GM12878 (cell line): ENCODE measurements around the gene PGK1. TPM values are rescaled to one million over a fixed set of nuclear protein-coding genes. Genes with fewer than 3 reads are reported as not detected.
A peak's percentile ranks its signal among the peaks of the same experiment; 100 is the strongest.

Source experiments
- ATAC-seq: fragments of 200-7000 bp; cut with Tn5 transposase; 3 replicates; pipeline ENCODE4 v1.9.1; 2020; ENCODE audit warnings: mild to moderate bottlenecking, moderate library complexity
- BruUV-seq: library from RNA; stranded (reverse); fragments of 400-500 nt; replicated peaks from 2 replicates; lab custom pipeline; 2021; lab: Mats Ljungman, UMichigan
- CTCF ChIA-PET: fragments of 300-600 bp; sonication (Branson Sonifier 250); formaldehyde crosslinking; extraction: SDS; loops from one replicate; lab custom pipeline; 2021; ENCODE audit warnings: inconsistent platforms; lab: Yijun Ruan, JAX
- POLR2A ChIA-PET: fragments of 350-600 bp; formaldehyde crosslinking; extraction: SDS; loops from one replicate; lab custom pipeline; 2021; ENCODE audit warnings: inconsistent platforms; lab: Charles Lee
- RAD21 ChIA-PET: fragments of 300-600 bp; sonication (Branson Sonifier 250); formaldehyde crosslinking; loops from one replicate; lab custom pipeline; 2023; ENCODE audit warnings: antibody characterized with exemption; ENCODE audit not compliant: unreplicated experiment; lab: Charles Lee
- SMC1A ChIA-PET: fragments of 300-600 bp; sonication (Branson Sonifier 250); formaldehyde crosslinking; loops from one replicate; lab custom pipeline; 2023; ENCODE audit not compliant: unreplicated experiment, uncharacterized antibody; lab: Charles Lee
- DNase-seq: peaks from one replicate; pipeline ENCODE4 v3.0.0-alpha.2; 2011; ENCODE audit warnings: low read depth, low spot score
- FAIRE-seq: peaks from 3 replicates; lab custom pipeline; 2011; peaks lifted over from hg19 to GRCh38; lab: Jason Lieb, UNC
- H2AFZ ChIP-seq: 2 replicates; pipeline ENCODE4 v1.6.0; 2011; ENCODE audit warnings: low read depth, low read length, control low read depth; ENCODE audit not compliant: control insufficient read depth
- H3K27ac ChIP-seq: 2 replicates; pipeline ENCODE4 v1.5.1; 2011; ENCODE audit warnings: control low read depth; ENCODE audit not compliant: control insufficient read depth, insufficient read depth
- H3K27me3 ChIP-seq, 2 experiments: replicated peaks in 1 of 2; 2 replicates each; pipeline versions ENCODE4 v1.6.0 to v1.6.1; 2011; ENCODE audit warnings: low read length in 1 of 2; ENCODE audit not compliant: control insufficient read depth in 2 of 2, insufficient read depth in 2 of 2
- H3K36me3 ChIP-seq, 2 experiments: 2 replicates each; pipeline ENCODE4 v1.5.1; 2011; ENCODE audit warnings: low read length in 1 of 2; ENCODE audit not compliant: control insufficient read depth in 2 of 2, insufficient read depth in 2 of 2
- H3K4me1 ChIP-seq: 2 replicates; pipeline ENCODE4 v1.6.1; 2011; ENCODE audit warnings: mild to moderate bottlenecking, low read length, moderate library complexity, mixed read lengths; ENCODE audit not compliant: control insufficient read depth, insufficient read depth
- H3K4me2 ChIP-seq: 2 replicates; pipeline ENCODE4 v1.6.0; 2011; ENCODE audit warnings: control low read depth; ENCODE audit not compliant: control insufficient read depth, insufficient read depth
- H3K4me3 ChIP-seq: fragments of 200-600 bp; sonication (generic); 2 replicates; pipeline ENCODE4 v1.5.1; 2016
- H3K79me2 ChIP-seq: 2 replicates; pipeline ENCODE4 v1.6.0; 2011; ENCODE audit warnings: low read length; ENCODE audit not compliant: control insufficient read depth, insufficient read depth
- H3K9ac ChIP-seq: 2 replicates; pipeline ENCODE4 v1.8.0; 2011; ENCODE audit warnings: low read length, control low read depth, mixed read lengths; ENCODE audit not compliant: control insufficient read depth, insufficient read depth
- H3K9me3 ChIP-seq: replicated peaks from 3 replicates; pipeline ENCODE4 v1.5.1; 2011; ENCODE audit warnings: mild to moderate bottlenecking, low read length; ENCODE audit not compliant: control insufficient read depth, insufficient read depth
- H4K20me1 ChIP-seq: 2 replicates; pipeline ENCODE4 v1.6.0; 2011; ENCODE audit not compliant: control insufficient read depth, insufficient read depth
- ASH2L ChIP-seq: fragments of 300-600, 200-600 bp; sonication (generic); IDR thresholded peaks from 2 replicates; pipeline ENCODE4 v1.6.1; 2017; ENCODE audit warnings: low read depth, mild to moderate bottlenecking, borderline replicate concordance
- CBX5 ChIP-seq: sonication (generic); IDR thresholded peaks from 2 replicates; pipeline ENCODE4 v1.6.1; 2016; ENCODE audit warnings: low read depth, moderate library complexity, mild to moderate bottlenecking, inconsistent platforms
- CEBPB ChIP-seq, 2 experiments: fragments of 150-350 bp in 1 of 2; IDR thresholded peaks; 2 replicates each; pipeline ENCODE4 v1.6.1; 2012 to 2014; ENCODE audit warnings: low read depth in 2 of 2, low read length in 2 of 2, borderline replicate concordance in 1 of 2, inconsistent platforms in 1 of 2
- KDM1A ChIP-seq: fragments of 200-600 bp; sonication (generic); IDR thresholded peaks from 2 replicates; pipeline ENCODE4 v1.6.1; 2016; ENCODE audit warnings: borderline replicate concordance
- KLF5 ChIP-seq: fragments of 450-650 bp; IDR thresholded peaks from 2 replicates; pipeline ENCODE4 v1.6.1; 2014; ENCODE audit warnings: mild to moderate bottlenecking; ENCODE audit not compliant: partially characterized antibody
- MEF2B ChIP-seq: fragments of 450-650 bp; IDR thresholded peaks from 2 replicates; pipeline ENCODE4 v1.6.1; 2018; ENCODE audit warnings: mild to moderate bottlenecking, moderate library complexity; ENCODE audit not compliant: partially characterized antibody, poor library complexity, severe bottlenecking
- MYB ChIP-seq: fragments of 150-350 bp; IDR thresholded peaks from 2 replicates; pipeline ENCODE4 v1.6.1; 2014; ENCODE audit warnings: mild to moderate bottlenecking, low read depth, low read length, borderline replicate concordance
- NFYB ChIP-seq: IDR thresholded peaks from 2 replicates; pipeline ENCODE4 v1.6.1; 2011; ENCODE audit warnings: low read depth, mild to moderate bottlenecking, low read length, improper control_type of control experiment, moderate library complexity; ENCODE audit not compliant: insufficient read depth
- NKRF ChIP-seq: fragments of 450-650 bp; conservative IDR thresholded peaks from 2 replicates; pipeline ENCODE4 v1.6.1; 2017; ENCODE audit warnings: mild to moderate bottlenecking, moderate library complexity
- NR2C1 ChIP-seq: fragments of 450-650 bp; IDR thresholded peaks from 2 replicates; pipeline ENCODE4 v1.6.1; 2017; ENCODE audit warnings: antibody characterized with exemption, mild to moderate bottlenecking, moderate library complexity
- PBX3 ChIP-seq: IDR thresholded peaks from 2 replicates; pipeline ENCODE4 v1.6.1; 2011; ENCODE audit warnings: mild to moderate bottlenecking, low read depth, low read length, moderate library complexity; ENCODE audit not compliant: insufficient replicate concordance
- WGBS: methylation state at CpG from one replicate; pipeline ENCODE4 v1.1.6; 2016; ENCODE audit warnings: low lambda C conversion rate; ENCODE audit not compliant: insufficient replicate concordance, insufficient coverage; ENCODE audit errors: missing lambda C conversion rate; 5-methylcytosine and 5-hydroxymethylcytosine counted together
- in situ Hi-C: fragments of 300-500 bp; cut with MboI; formaldehyde crosslinking; loops from 9 replicates; pipeline ENCODE4 v1.14.3; 2018; ENCODE audit warnings: mixed read lengths
- intact Hi-C: fragments of 100-400 bp; cut with micrococcal nuclease; formaldehyde crosslinking; loops from one replicate; pipeline ENCODE4 v1.14.2; 2022; ENCODE audit not compliant: unreplicated experiment
- polyA plus RNA-seq, 11 experiments: library from polyadenylated mRNA; depleted of rRNA in 4 of 11; unstranded in 6 of 11; stranded (reverse) in 5 of 11; fragments of >200 nt; fragmentation: Nextera tagmentation in 4 of 11; fragmentation: Illumina TruSeq in 1 of 11; extraction: Ambion mirVana in 4 of 11; extraction: Trizol in 1 of 11; gene quantifications; 1 replicate in 1 of 11; 2 replicates in 10 of 11; pipeline versions ENCODE4 v1.2.1 to v1.2.3, GENCODE V29; 2011 to 2016; ENCODE audit warnings: inconsistent platforms in 2 of 11, missing spikeins in 2 of 11, low read depth in 1 of 11
- total RNA-seq, 4 experiments: library from RNA; depleted of rRNA in 3 of 4; stranded (reverse); fragments of >200 nt in 3 of 4; fragmentation: Illumina TruSeq in 1 of 4; extraction: Trizol in 1 of 4; gene quantifications; 2 replicates each; pipeline versions ENCODE4 v1.2.1 to v1.2.3, GENCODE V29; 2013 to 2021

PGK1 gene
- total and polyA plus RNA-seq, 10 of the 15 experiments (the other 5 are each of a cell fraction or from before 2014, with no cell fraction given): 370 to 1,825 (median 629) TPM

- FAIRE-seq: no peak
- 91% methylated on average over 1 of the region's 1 CpG for WGBS
- no peak for DNase-seq
- Histone ChIP-seq H3K4me2 (no peak overlapping the region), H3K4me3 (no peak overlapping the region), H3K36me3 (no peaks in the 10 kb centered on the region; a peak in 1 of 4 replicates), H4K20me1 (no peaks in the 10 kb centered on the region), H3K9me3 (peaks cover 4% of the 10 kb centered on the region; the same call in 2 of the 3 replicates), H3K4me1 (peaks cover 3% of the 10 kb centered on the region; the same call in 1 of the 2 replicates), H3K27ac (no peak overlapping the region), H3K9ac (no peak overlapping the region), H3K79me2 (peaks cover 32% of the 10 kb centered on the region), H3K27me3 (no peaks in the 10 kb centered on the region), H2AFZ (no peak overlapping the region)
- ATAC-seq: no peak
- ChIA-PET SMC1A (interaction anchor here (1.0 to 1.9 kb wide), 2 partner anchors 27 to 184 kb away, joined by 3 to 4 read pairs; no protein-coding TSS in a partner anchor), CTCF (interaction anchor here (0.7 to 2.1 kb wide), 4 partner anchors 16 to 841 kb away, joined by 3 to 6 read pairs (median 4); no protein-coding TSS in a partner anchor), POLR2A (no interaction called here), RAD21 (no interaction called here)
- intact Hi-C loops (loop anchor here (5.0 to 10.0 kb wide), 3 partner anchors 35 to 223 kb away; partner anchors contain the start of genes COX7B, CYSLTR1 and MAGT1), in situ Hi-C loops (loop anchor here (5.0 kb wide), 1 partner anchor 205 kb away; the partner anchor contains the start of genes COX7B and MAGT1)
- TF ChIP-seq CEBPB (IDR thresholded peaks at IDR 0.05; ENCODE audit: borderline replicate concordance in 1 of 2, low read depth in 2 of 2, low read length in 2 of 2) (no peak), KDM1A (no peak), NFYB (peak; percentile 54; the same call in 1 of the 2 replicates), CBX5 (no peak)
- no TSS peak for BruUV-seq
Observed at GRCh38 chrX:78102091-78102490, 2.0 kb upstream of the PGK1 start.

- ATAC-seq: no peak
- ChIA-PET CTCF (interaction anchor here (0.7 to 2.1 kb wide), 3 partner anchors 28 to 839 kb away, joined by 3 to 6 read pairs (median 5); no protein-coding TSS in a partner anchor), SMC1A (no interaction called here), RAD21 (no interaction called here), POLR2A (interaction anchor here (1.3 kb wide), 1 partner anchor 36 kb away, joined by 4 read pairs; the partner anchor contains the start of gene TAF9B)
- Histone ChIP-seq H3K27ac (peak overlapping the region; percentile 84), H3K79me2 (peaks cover 42% of the 10 kb centered on the region), H2AFZ (no peak overlapping the region; the same call in 1 of the 2 replicates), H3K36me3 (no peaks in the 10 kb centered on the region; a peak in 1 of 4 replicates), H3K9ac (peak overlapping the region; percentile 65), H4K20me1 (no peaks in the 10 kb centered on the region), H3K4me2 (peak overlapping the region; percentile 59), H3K27me3 (no peaks in the 10 kb centered on the region), H3K9me3 (peaks cover 4% of the 10 kb centered on the region; the same call in 2 of the 3 replicates), H3K4me1 (peaks cover 3% of the 10 kb centered on the region; the same call in 1 of the 2 replicates), H3K4me3 (no peak overlapping the region; the same call in 1 of the 2 replicates)
- intact Hi-C loops: loop anchor here (5.0 to 10.0 kb wide), 3 partner anchors 36 to 222 kb away; partner anchors contain the start of genes COX7B, CYSLTR1 and MAGT1
- no peak for DNase-seq
- 73% methylated on average over 23 of the region's 23 CpGs for WGBS
- FAIRE-seq: no peak
- in situ Hi-C loops: loop anchor here (5.0 kb wide), 1 partner anchor 206 kb away; the partner anchor contains the start of genes COX7B and MAGT1
- TSS peak; percentile 94 for BruUV-seq
- TF ChIP-seq NKRF (no peak), ASH2L (no peak), NR2C1 (no peak), MYB (no peak), PBX3 (no peak), KLF5 (no peak), MEF2B (no peak)
Observed at GRCh38 chrX:78103001-78103622, 936 bp upstream of the PGK1 start.
